CD14-positive monocyte (primary cell): ENCODE results near the gene KRT1. TPM values are rescaled to one million over a fixed set of nuclear protein-coding genes. Genes with fewer than 3 reads are reported as not detected.

Experiments
- DNase-seq, 3 donors: peaks; one replicate each; pipeline ENCODE4 v3.0.0-alpha.2; 2011 to 2022
- H2AFZ ChIP-seq: 2 replicates; pipeline ENCODE4 v1.6.0; 2012; ENCODE audit warnings: mild to moderate bottlenecking, low read depth, low read length, inconsistent platforms; ENCODE audit not compliant: insufficient read depth, poor library complexity, severe bottlenecking
- H3K27ac ChIP-seq, 2 donors: 1 replicate in 1 of 2; 2 replicates in 1 of 2; pipeline ENCODE4 v1.5.1; 2012 to 2013; ENCODE audit warnings: low read length in 2 of 2, control low read depth in 1 of 2, inconsistent platforms in 1 of 2, low read depth in 1 of 2, mild to moderate bottlenecking in 1 of 2
- H3K27me3 ChIP-seq, 2 donors: one replicate each; pipeline versions ENCODE4 v1.6.0 to v1.6.1; 2011 to 2013; ENCODE audit warnings: low read length in 2 of 2; ENCODE audit not compliant: control insufficient read depth in 2 of 2, insufficient read depth in 2 of 2
- H3K36me3 ChIP-seq, 2 donors: replicated peaks in 1 of 2; 1 replicate in 1 of 2; 2 replicates in 1 of 2; pipeline versions ENCODE4 v1.5.1 to v1.6.1; 2012 to 2013; ENCODE audit warnings: low read length in 2 of 2, control low read depth in 1 of 2, inconsistent platforms in 1 of 2, mild to moderate bottlenecking in 1 of 2; ENCODE audit not compliant: insufficient read depth in 2 of 2, control insufficient read depth in 1 of 2
- H3K4me1 ChIP-seq, 2 donors: 1 replicate in 1 of 2; 2 replicates in 1 of 2; pipeline versions ENCODE4 v1.5.1 to v1.6.1; 2012 to 2013; ENCODE audit warnings: low read length in 2 of 2, control low read depth in 1 of 2, inconsistent platforms in 1 of 2, mild to moderate bottlenecking in 1 of 2, moderate library complexity in 1 of 2; ENCODE audit not compliant: insufficient read depth in 2 of 2, control insufficient read depth in 1 of 2
- H3K4me2 ChIP-seq: replicated peaks from 2 replicates; pipeline ENCODE3; 2012; ENCODE audit warnings: low read length, moderate library complexity, mild to moderate bottlenecking; ENCODE audit not compliant: poor library complexity, severe bottlenecking; ENCODE audit errors: extremely low read depth
- H3K4me3 ChIP-seq, 3 experiments: fragments of 200-600 bp in 1 of 3; sonication (generic) in 1 of 3; replicated peaks in 1 of 3; 1 replicate in 2 of 3; 2 replicates in 1 of 3; pipeline ENCODE4 v1.5.1; 2011 to 2013; ENCODE audit warnings: low read length in 3 of 3, mild to moderate bottlenecking in 3 of 3, control low read depth in 2 of 3, low read depth in 2 of 3, inconsistent platforms in 1 of 3, moderate library complexity in 1 of 3
- H3K79me2 ChIP-seq: 2 replicates; pipeline ENCODE4 v1.6.0; 2012; ENCODE audit warnings: mild to moderate bottlenecking, control low read depth, inconsistent platforms, low read length, moderate library complexity; ENCODE audit not compliant: insufficient read depth
- H3K9ac ChIP-seq: 2 replicates; pipeline ENCODE4 v1.6.0; 2017; ENCODE audit warnings: low read length, mild to moderate bottlenecking; ENCODE audit not compliant: insufficient read depth, poor library complexity, severe bottlenecking
- H3K9me3 ChIP-seq, 2 donors: replicated peaks in 1 of 2; 1 replicate in 1 of 2; 2 replicates in 1 of 2; pipeline versions ENCODE4 v1.5.1 to v1.6.1; 2012 to 2013; ENCODE audit warnings: low read length in 2 of 2, control low read depth in 1 of 2; ENCODE audit not compliant: control insufficient read depth in 1 of 2, insufficient read depth in 1 of 2
- H4K20me1 ChIP-seq: 2 replicates; pipeline ENCODE4 v1.6.0; 2012; ENCODE audit warnings: mild to moderate bottlenecking, low read length, control low read depth, moderate library complexity; ENCODE audit not compliant: insufficient read depth
- H3K27ac Mint-ChIP-seq, 7 donors: one replicate each; pipeline ENCODE4 v1.8.0; 2020; ENCODE audit warnings: mild to moderate bottlenecking in 7 of 7, mixed read lengths in 7 of 7, moderate library complexity in 6 of 7, inconsistent platforms in 2 of 7
- H3K27me3 Mint-ChIP-seq, 3 donors: one replicate each; pipeline ENCODE4 v1.8.0; 2021 to 2022; ENCODE audit warnings: low read depth in 3 of 3, mild to moderate bottlenecking in 3 of 3, mixed read lengths in 3 of 3, moderate library complexity in 3 of 3, inconsistent platforms in 1 of 3
- H3K36me3 Mint-ChIP-seq, 2 donors: one replicate each; pipeline ENCODE4 v1.8.0; 2020; ENCODE audit warnings: mixed read lengths in 2 of 2, inconsistent platforms in 1 of 2, mild to moderate bottlenecking in 1 of 2
- H3K4me1 Mint-ChIP-seq: one replicate; pipeline ENCODE4 v1.8.0; 2020; ENCODE audit warnings: mild to moderate bottlenecking, mixed read lengths
- H3K4me3 Mint-ChIP-seq, 2 donors: one replicate each; pipeline ENCODE4 v1.8.0; 2020; ENCODE audit warnings: mild to moderate bottlenecking in 2 of 2, mixed read lengths in 2 of 2, moderate library complexity in 1 of 2
- H3K9me3 Mint-ChIP-seq, 7 donors: one replicate each; pipeline ENCODE4 v1.8.0; 2020 to 2022; ENCODE audit warnings: mixed read lengths in 7 of 7, mild to moderate bottlenecking in 6 of 7, moderate library complexity in 6 of 7, inconsistent platforms in 2 of 7
- WGBS: methylation state at CpG from one replicate; pipeline ENCODE4 v1.1.5; 2013; ENCODE audit warnings: missing lambda C conversion rate; ENCODE audit not compliant: insufficient coverage; 5-methylcytosine and 5-hydroxymethylcytosine counted together
- intact Hi-C, 2 donors: fragments of 100-400 bp; cut with micrococcal nuclease; formaldehyde crosslinking; loops; one replicate each; pipeline versions ENCODE4 v1.15.0 to v1.15.1; 2023
- polyA plus RNA-seq, 3 donors: library from polyadenylated mRNA; depleted of rRNA in 1 of 3; unstranded in 2 of 3; stranded (reverse) in 1 of 3; fragments of 300-500 nt in 2 of 3; fragments of >200 nt in 1 of 3; fragmentation: Illumina TruSeq in 2 of 3; gene quantifications; 1 replicate in 2 of 3; 2 replicates in 1 of 3; pipeline ENCODE4 v1.2.3, GENCODE V29; 2012 to 2021
- TF ChIP-seq, protein P1 (sequence below): fragments of 200-600 bp; IDR thresholded peaks from one replicate; pipeline ENCODE4 v1.8.0; 2022; ENCODE audit warnings: antibody characterized with exemption, mild to moderate bottlenecking

KRT1 gene
- polyA plus RNA-seq, 3 donors = not detected

DNA sequence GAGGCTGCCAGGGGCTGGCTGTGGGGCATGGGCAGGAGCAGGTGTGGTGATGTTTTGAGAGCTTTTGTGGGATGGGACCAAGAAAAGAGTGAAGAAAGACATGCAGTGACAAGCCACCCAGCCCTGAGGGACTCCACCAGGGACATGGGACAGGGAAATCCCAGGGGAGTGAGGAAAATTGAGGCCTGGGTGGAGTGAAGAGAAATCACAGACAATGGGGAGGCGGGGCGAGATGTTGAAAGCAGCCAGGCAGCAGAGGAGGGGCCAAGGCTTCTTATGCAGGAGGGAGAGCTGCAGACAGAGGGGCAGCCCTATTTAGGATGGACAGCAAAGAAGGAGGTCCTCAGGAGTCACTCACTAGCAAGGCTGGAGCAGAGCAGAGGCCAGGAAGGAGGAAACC, 4.2 kb upstream of the KRT1 start:
- TF ChIP-seq, protein P1, sequence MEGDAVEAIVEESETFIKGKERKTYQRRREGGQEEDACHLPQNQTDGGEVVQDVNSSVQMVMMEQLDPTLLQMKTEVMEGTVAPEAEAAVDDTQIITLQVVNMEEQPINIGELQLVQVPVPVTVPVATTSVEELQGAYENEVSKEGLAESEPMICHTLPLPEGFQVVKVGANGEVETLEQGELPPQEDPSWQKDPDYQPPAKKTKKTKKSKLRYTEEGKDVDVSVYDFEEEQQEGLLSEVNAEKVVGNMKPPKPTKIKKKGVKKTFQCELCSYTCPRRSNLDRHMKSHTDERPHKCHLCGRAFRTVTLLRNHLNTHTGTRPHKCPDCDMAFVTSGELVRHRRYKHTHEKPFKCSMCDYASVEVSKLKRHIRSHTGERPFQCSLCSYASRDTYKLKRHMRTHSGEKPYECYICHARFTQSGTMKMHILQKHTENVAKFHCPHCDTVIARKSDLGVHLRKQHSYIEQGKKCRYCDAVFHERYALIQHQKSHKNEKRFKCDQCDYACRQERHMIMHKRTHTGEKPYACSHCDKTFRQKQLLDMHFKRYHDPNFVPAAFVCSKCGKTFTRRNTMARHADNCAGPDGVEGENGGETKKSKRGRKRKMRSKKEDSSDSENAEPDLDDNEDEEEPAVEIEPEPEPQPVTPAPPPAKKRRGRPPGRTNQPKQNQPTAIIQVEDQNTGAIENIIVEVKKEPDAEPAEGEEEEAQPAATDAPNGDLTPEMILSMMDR = no peak
- H2AFZ ChIP-seq = no peak overlapping the region
- no peaks in the 10 kb centered on the region for H3K27me3 ChIP-seq
- Mint-ChIP-seq H3K36me3 (no peaks in the 10 kb centered on the region), H3K4me3 (no peak overlapping the region), H3K4me1 (no peaks in the 10 kb centered on the region), H3K9me3 (peaks cover 0 to 1% (median 0%) of the 10 kb centered on the region in 7 donors), H3K27ac (no peak overlapping the region), H3K27me3 (peaks cover 6 to 16% (median 12%) of the 10 kb centered on the region in 3 donors)
- DNase-seq = no peak
- H3K9me3 ChIP-seq = no peaks in the 10 kb centered on the region
- no peak overlapping the region for H3K27ac ChIP-seq
- H4K20me1 ChIP-seq = no peaks in the 10 kb centered on the region
- H3K4me1 ChIP-seq = no peaks in the 10 kb centered on the region
- no peaks in the 10 kb centered on the region for H3K36me3 ChIP-seq
- H3K4me3 ChIP-seq = no peak overlapping the region
- H3K4me2 ChIP-seq = no peak overlapping the region
- 87% methylated on average over 2 of the region's 2 CpGs for WGBS
- H3K79me2 ChIP-seq = no peaks in the 10 kb centered on the region
- intact Hi-C loops = no loop called here
- H3K9ac ChIP-seq = no peak overlapping the region

DNA sequence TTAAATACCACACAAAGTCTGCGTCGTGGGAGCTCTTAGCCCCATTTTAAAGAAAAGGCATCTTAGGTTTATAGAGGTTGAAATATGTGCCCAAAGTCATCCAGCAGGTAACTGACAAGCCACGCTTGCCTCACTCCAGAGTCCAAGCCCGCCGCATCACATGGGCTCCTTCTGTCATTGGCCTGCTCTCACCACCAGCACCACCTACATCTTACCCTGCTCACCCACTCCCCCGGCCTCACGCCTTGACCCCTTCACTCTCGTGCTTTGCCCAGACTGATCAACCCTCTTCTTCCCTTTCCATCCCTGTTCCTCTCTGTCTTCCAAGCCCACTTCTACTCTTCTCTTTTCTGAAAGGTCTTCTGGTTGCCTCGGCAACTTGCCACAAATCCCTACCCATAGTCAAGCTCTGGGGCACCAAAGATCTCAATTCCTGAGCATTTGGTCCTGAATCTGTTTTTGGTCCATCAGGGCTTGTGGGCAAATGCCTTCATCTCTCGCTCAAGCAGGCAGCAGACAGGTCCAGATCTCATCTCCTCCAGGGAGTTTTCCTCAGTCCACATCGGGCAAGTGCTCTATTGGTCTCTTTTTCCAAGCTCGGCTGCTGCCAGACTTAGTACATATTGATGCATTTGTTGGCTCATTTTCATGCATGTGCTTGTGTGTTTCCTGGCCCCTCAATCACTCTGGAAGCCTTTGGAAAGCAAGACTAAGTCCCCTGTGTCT, 3.5 kb upstream of the KRT1 start:
- no peak overlapping the region for H2AFZ ChIP-seq
- H3K36me3 ChIP-seq = no peaks in the 10 kb centered on the region
- Mint-ChIP-seq H3K27me3 (peaks cover 6 to 11% (median 8%) of the 10 kb centered on the region in 3 donors), H3K36me3 (no peaks in the 10 kb centered on the region), H3K4me3 (no peak overlapping the region), H3K27ac (peak overlapping the region in 1 of 7 donors; percentile 6), H3K4me1 (no peaks in the 10 kb centered on the region), H3K9me3 (peaks cover 0 to 1% (median 0%) of the 10 kb centered on the region in 7 donors)
- no peak overlapping the region for H3K9ac ChIP-seq
- no peaks in the 10 kb centered on the region for H4K20me1 ChIP-seq
- H3K27ac ChIP-seq = no peak overlapping the region
- H3K79me2 ChIP-seq = no peaks in the 10 kb centered on the region
- intact Hi-C loops = no loop called here
- TF ChIP-seq, protein P1 = no peak
- no peak overlapping the region for H3K4me2 ChIP-seq
- H3K9me3 ChIP-seq = no peaks in the 10 kb centered on the region
- DNase-seq = no peak
- H3K4me1 ChIP-seq = no peaks in the 10 kb centered on the region
- no peak overlapping the region for H3K4me3 ChIP-seq
- no peaks in the 10 kb centered on the region for H3K27me3 ChIP-seq
- 98% methylated on average over 8 of the region's 12 CpGs for WGBS
